ENCODE data around the gene FASLG.

GRCh38 chr1:172653015-172653709, 5.7 kb upstream of the FASLG start:
- no peak for TF ChIP-seq CTCF (IDR thresholded peaks at IDR 0.05; ENCODE audit: low read length)
- no peak for TF ChIP-seq EZH2 (IDR thresholded peaks at IDR 0.05; ENCODE audit: borderline replicate concordance, low read length)
